Neuronal stem cell (in vitro differentiated cells): ENCODE results near the gene CLDN6.

Experiments
- DNase-seq: peaks from one replicate; pipeline ENCODE4 v3.0.0-alpha.2; 2013; ENCODE audit warnings: low spot score
- H2AFZ ChIP-seq: one replicate; pipeline ENCODE4 v1.6.1; 2013; ENCODE audit warnings: mild to moderate bottlenecking, low read length, inconsistent platforms
- H2AK5ac ChIP-seq: 2 replicates; pipeline ENCODE4 v1.6.1; 2013; ENCODE audit warnings: low read depth, mild to moderate bottlenecking, inconsistent platforms, low read length, moderate library complexity, mixed read lengths
- H2BK120ac ChIP-seq: 2 replicates; pipeline ENCODE4 v1.6.1; 2013; ENCODE audit warnings: low read depth, mild to moderate bottlenecking, inconsistent platforms, low read length, moderate library complexity, mixed read lengths
- H2BK12ac ChIP-seq: one replicate; pipeline ENCODE4 v1.6.1; 2013; ENCODE audit warnings: low read length, inconsistent platforms
- H2BK15ac ChIP-seq: 2 replicates; pipeline ENCODE4 v1.6.1; 2013; ENCODE audit warnings: mild to moderate bottlenecking, low read length, inconsistent platforms, mixed read lengths
- H2BK5ac ChIP-seq: one replicate; pipeline ENCODE4 v1.6.1; 2013; ENCODE audit warnings: inconsistent platforms, mild to moderate bottlenecking, low read length, moderate library complexity
- H3K14ac ChIP-seq: one replicate; pipeline ENCODE4 v1.6.1; 2013; ENCODE audit warnings: low read length, inconsistent platforms
- H3K18ac ChIP-seq: 2 replicates; pipeline ENCODE4 v1.6.1; 2013; ENCODE audit warnings: low read length, inconsistent platforms
- H3K23ac ChIP-seq: 2 replicates; pipeline ENCODE4 v1.6.1; 2013; ENCODE audit warnings: low read depth, mild to moderate bottlenecking, mixed read lengths, low read length, inconsistent platforms; ENCODE audit not compliant: poor library complexity
- H3K27ac ChIP-seq: replicated peaks from 3 replicates; pipeline ENCODE4 v1.5.1; 2013; ENCODE audit warnings: low read length, inconsistent platforms
- H3K27me3 ChIP-seq, 3 experiments: 2 replicates each; pipeline ENCODE4 v1.6.1; 2013; ENCODE audit warnings: low read length in 3 of 3, mild to moderate bottlenecking in 2 of 3, inconsistent platforms in 1 of 3, low read depth in 1 of 3, mixed read lengths in 1 of 3, moderate library complexity in 1 of 3; ENCODE audit not compliant: control insufficient read depth in 3 of 3, insufficient read depth in 3 of 3
- H3K36me3 ChIP-seq, 2 donors: replicated peaks in 1 of 2; 2 replicates each; pipeline ENCODE4 v1.6.1; 2013; ENCODE audit warnings: low read length in 2 of 2; ENCODE audit not compliant: control insufficient read depth in 2 of 2, insufficient read depth in 2 of 2
- H3K4ac ChIP-seq: 2 replicates; pipeline ENCODE4 v1.6.1; 2013; ENCODE audit warnings: inconsistent platforms, mild to moderate bottlenecking, low read length, moderate library complexity
- H3K4me1 ChIP-seq, 2 donors: 1 replicate in 1 of 2; 2 replicates in 1 of 2; pipeline ENCODE4 v1.6.1; 2013; ENCODE audit warnings: low read length in 2 of 2, low read depth in 1 of 2; ENCODE audit not compliant: control insufficient read depth in 2 of 2, insufficient read depth in 1 of 2
- H3K4me2 ChIP-seq: one replicate; pipeline ENCODE4 v1.6.1; 2013; ENCODE audit warnings: mild to moderate bottlenecking, low read length, inconsistent platforms; ENCODE audit not compliant: insufficient read depth, poor library complexity, severe bottlenecking
- H3K4me3 ChIP-seq, 2 donors: 2 replicates each; pipeline ENCODE4 v1.5.1; 2013; ENCODE audit warnings: low read length in 2 of 2, mild to moderate bottlenecking in 2 of 2, inconsistent platforms in 1 of 2, moderate library complexity in 1 of 2
- H3K79me1 ChIP-seq: one replicate; pipeline ENCODE4 v1.6.1; 2013; ENCODE audit warnings: low read depth, mild to moderate bottlenecking, inconsistent platforms, low read length, moderate library complexity
- H3K9ac ChIP-seq: one replicate; pipeline ENCODE4 v1.6.1; 2013; ENCODE audit warnings: mild to moderate bottlenecking, low read depth, low read length, inconsistent platforms; ENCODE audit not compliant: poor library complexity
- H3K9me3 ChIP-seq, 2 donors: replicated peaks in 1 of 2; 2 replicates each; pipeline versions ENCODE3 to v1.6.1; 2013; ENCODE audit warnings: low read length in 2 of 2, mild to moderate bottlenecking in 2 of 2, inconsistent platforms in 1 of 2, low read depth in 1 of 2, mixed read lengths in 1 of 2, moderate library complexity in 1 of 2; ENCODE audit not compliant: control insufficient read depth in 2 of 2, insufficient read depth in 1 of 2
- H4K8ac ChIP-seq: one replicate; pipeline ENCODE4 v1.6.1; 2013; ENCODE audit warnings: low read depth, mild to moderate bottlenecking, inconsistent platforms, low read length, moderate library complexity
- H4K91ac ChIP-seq: one replicate; pipeline ENCODE4 v1.6.1; 2013; ENCODE audit warnings: low read length, low read depth, mild to moderate bottlenecking, inconsistent platforms; ENCODE audit not compliant: poor library complexity
- WGBS, 2 donors: extraction: QIAGEN DNeasy Blood & Tissue Kit; methylation state at CpG; one replicate each; pipeline ENCODE4 v1.1.7; 2013; ENCODE audit warnings: missing lambda C conversion rate in 2 of 2, mixed read lengths in 1 of 2; ENCODE audit not compliant: insufficient read length in 2 of 2, insufficient replicate concordance in 1 of 2; ENCODE audit errors: extremely low coverage in 2 of 2; 5-methylcytosine and 5-hydroxymethylcytosine counted together

The CLDN6 gene

DNA sequence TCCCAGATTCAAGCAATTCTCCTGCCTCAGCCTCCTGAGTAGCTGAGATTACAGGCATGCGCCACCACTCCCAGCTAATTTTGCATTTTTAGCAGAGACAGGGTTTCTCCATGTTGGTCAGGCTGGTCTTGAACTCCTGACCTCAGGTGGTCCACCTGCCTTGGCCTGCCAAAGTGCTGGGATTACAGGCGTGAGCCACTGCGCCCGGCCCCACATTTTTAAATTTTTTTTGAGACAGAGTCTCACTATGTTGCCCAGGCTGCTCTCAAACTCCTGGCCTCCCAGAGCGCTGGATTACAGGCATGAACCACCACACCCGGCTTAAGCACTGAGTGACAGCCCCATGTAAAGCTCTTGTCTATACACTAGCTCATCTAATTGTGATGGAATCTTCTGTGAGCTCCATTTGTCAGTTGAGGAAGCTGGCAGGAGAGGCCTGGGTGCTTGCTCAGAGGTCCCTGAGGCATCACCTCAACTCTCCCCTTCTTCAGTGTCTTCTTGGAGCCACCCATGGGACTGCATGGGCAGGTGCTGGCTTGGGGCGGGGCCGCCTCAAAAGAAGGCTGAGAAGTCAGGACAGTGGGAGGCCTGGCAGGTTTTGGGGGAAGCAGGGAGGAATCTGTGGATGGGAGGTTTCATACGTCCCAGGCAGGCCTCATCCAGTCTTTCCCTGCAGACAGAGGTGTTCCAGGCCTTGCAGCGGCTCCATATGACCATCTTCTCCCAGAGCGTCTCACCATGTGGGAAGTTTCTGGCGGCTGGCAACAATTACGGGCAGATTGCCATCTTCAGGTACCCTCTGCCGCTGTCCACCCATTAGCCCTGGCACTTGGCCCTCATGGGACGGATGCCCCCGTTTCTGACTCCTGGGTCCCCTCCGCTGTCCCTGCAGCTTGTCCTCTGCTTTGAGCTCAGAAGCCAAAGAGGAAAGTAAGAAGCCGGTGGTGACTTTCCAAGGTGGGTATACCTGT lies 7.3 kb upstream of the CLDN6 start:
- Histone ChIP-seq H4K8ac (no peak overlapping the region), H2BK5ac (no peak overlapping the region), H3K4me2 (no peak overlapping the region), H2BK120ac (no peak overlapping the region), H3K79me1 (peaks cover 3% of the 10 kb centered on the region), H3K9ac (no peak overlapping the region), H3K4me1 (peaks cover 23% of the 10 kb centered on the region in 2 donors), H3K14ac (no peak overlapping the region), H3K18ac (no peak overlapping the region), H4K91ac (no peak overlapping the region), H2AK5ac (no peak overlapping the region), H3K4me3 (no peak overlapping the region), H2AFZ (no peak overlapping the region), H3K27me3 (no peaks in the 10 kb centered on the region), H2BK15ac (no peak overlapping the region), H3K9me3 (no peaks in the 10 kb centered on the region), H3K36me3 (peaks cover 9 to 26% of the 10 kb centered on the region in 2 donors), H3K23ac (no peak overlapping the region), H3K27ac (no peak overlapping the region), H2BK12ac (no peak overlapping the region), H3K4ac (no peak overlapping the region)
- WGBS, 2 donors: no CpG with 5 or more reads among the region's 18 CpGs
- DNase-seq: no peak

DNA sequence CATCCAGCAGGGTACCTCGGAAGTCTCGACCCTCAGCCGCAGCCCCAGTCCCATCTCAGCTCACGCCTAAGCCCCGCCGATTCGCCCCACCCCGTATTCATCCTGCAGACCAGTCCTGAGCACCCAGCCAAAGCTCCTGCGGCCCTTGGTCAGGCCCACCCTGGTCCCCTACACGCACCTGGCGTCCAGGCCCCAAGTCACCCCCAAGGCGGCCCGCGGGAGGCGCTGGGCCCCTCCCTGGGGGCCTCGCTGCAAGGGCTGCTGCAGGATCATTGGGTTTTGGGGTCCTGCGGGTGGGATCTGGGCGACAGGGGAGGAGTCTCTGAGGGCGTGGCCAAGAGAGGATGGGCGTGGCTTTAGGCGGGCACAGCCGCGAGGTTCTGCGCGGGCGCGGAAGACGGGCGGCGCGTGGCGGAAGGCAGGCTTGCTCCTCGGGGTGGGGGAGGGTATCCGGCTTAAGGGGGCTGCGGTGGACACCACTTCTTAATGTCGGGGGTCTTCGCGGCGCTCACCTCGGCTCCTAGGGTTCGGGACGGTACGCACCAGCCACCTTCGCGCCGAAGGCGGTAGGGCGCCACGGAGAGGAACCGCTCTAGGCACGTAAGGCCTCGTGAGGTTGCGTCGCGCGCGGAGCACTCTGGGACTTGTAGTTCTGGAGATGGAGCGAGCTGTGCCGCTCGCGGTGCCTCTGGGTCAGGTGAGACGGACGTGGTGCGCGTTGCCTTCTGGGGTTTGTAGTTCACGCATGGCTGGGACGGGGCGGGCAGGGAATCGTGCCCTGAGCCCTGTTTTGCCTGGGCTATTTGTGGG lies 5.9 kb upstream of the CLDN6 start, which contains the start of the genes HCFC1R1 and THOC6:
TSS of gene HCFC1R1 (minus strand) at position 274 of the 810 bp plus-strand sequence. CDS start at position 273, 1 bp downstream.
TSS of gene THOC6 (plus strand) at position 367 of the 810 bp plus-strand sequence. CDS start at position 659, 292 bp downstream.
- peak within 1 kb of the TSS; percentile 64 for H2BK120ac ChIP-seq
- peak within 1 kb of the TSS; percentile 71 for H2BK5ac ChIP-seq
- H3K79me1 ChIP-seq: peaks cover 5% of the 10 kb centered on the region
- no peak within 1 kb of the TSS for H3K4ac ChIP-seq
- H3K14ac ChIP-seq: no peak within 1 kb of the TSS
- H2AFZ ChIP-seq: peak within 1 kb of the TSS; percentile 95
- peak within 1 kb of the TSS; percentile 89 for H3K27ac ChIP-seq
- H3K4me1 ChIP-seq: peaks cover 23 to 26% of the 10 kb centered on the region in 2 donors
- DNase-seq: peak; percentile 97
- H3K36me3 ChIP-seq: peaks cover 9 to 26% of the 10 kb centered on the region in 2 donors
- H2BK15ac ChIP-seq: peak within 1 kb of the TSS; percentile 97
- H2BK12ac ChIP-seq: peak within 1 kb of the TSS; percentile 81
- H3K9me3 ChIP-seq: no peaks in the 10 kb centered on the region
- H3K4me3 ChIP-seq: peak within 1 kb of the TSS; percentile 66 to 82
- peak within 1 kb of the TSS; percentile 100 for H3K4me2 ChIP-seq
- no peak within 1 kb of the TSS for H4K8ac ChIP-seq
- peak within 1 kb of the TSS; percentile 98 for H2AK5ac ChIP-seq
- peak within 1 kb of the TSS; percentile 99 for H3K18ac ChIP-seq
- no peaks in the 10 kb centered on the region for H3K27me3 ChIP-seq
- WGBS, 2 donors: no CpG with 5 or more reads among the region's 69 CpGs
- peak within 1 kb of the TSS; percentile 87 for H3K9ac ChIP-seq
- peak within 1 kb of the TSS; percentile 96 for H3K23ac ChIP-seq
- no peak within 1 kb of the TSS for H4K91ac ChIP-seq

DNA sequence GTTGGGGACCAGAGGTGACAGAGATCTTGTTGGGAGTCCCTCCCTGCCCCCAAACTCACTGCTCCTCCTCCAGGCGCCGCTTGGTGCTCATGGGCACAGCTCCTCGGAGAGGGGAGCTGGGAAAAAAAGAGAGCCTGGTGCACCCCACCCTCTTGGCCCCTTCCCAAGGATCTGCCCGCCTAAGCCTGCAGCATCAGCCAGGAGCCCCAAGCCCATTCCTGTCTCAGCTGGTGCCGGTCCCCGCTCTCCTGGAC lies 5.4 kb upstream of the CLDN6 start:
- Histone ChIP-seq H2AK5ac (peak overlapping the region; percentile 98), H3K18ac (peak overlapping the region; percentile 98), H2AFZ (peak overlapping the region; percentile 95), H3K23ac (peak overlapping the region; percentile 96), H3K4ac (no peak overlapping the region), H2BK120ac (no peak overlapping the region), H3K9ac (peak overlapping the region; percentile 87), H3K14ac (no peak overlapping the region), H3K4me1 (peaks cover 23 to 26% of the 10 kb centered on the region in 2 donors), H2BK5ac (peak overlapping the region; percentile 71), H3K9me3 (no peaks in the 10 kb centered on the region), H3K4me3 (peak overlapping the region; percentile 66 to 82), H3K79me1 (peaks cover 5% of the 10 kb centered on the region), H3K27me3 (peaks cover 0 to 1% (median 0%) of the 10 kb centered on the region in 3 experiments), H2BK12ac (peak overlapping the region; percentile 81), H4K91ac (no peak overlapping the region), H3K36me3 (peaks cover 9 to 26% of the 10 kb centered on the region in 2 donors), H3K4me2 (peak overlapping the region; percentile 100), H3K27ac (peak overlapping the region; percentile 38), H4K8ac (no peak overlapping the region), H2BK15ac (peak overlapping the region; percentile 97)
- no peak for DNase-seq
- no CpG with 5 or more reads among the region's 6 CpGs for WGBS, 2 donors
